ENCODE measurements around the gene NPTX2. TPM values are rescaled to one million over a fixed set of nuclear protein-coding genes. Genes with fewer than 3 reads are reported as not detected.

The NPTX2 gene
- total RNA-seq, 1 experiment from 2014 or later = not detected

DNA sequence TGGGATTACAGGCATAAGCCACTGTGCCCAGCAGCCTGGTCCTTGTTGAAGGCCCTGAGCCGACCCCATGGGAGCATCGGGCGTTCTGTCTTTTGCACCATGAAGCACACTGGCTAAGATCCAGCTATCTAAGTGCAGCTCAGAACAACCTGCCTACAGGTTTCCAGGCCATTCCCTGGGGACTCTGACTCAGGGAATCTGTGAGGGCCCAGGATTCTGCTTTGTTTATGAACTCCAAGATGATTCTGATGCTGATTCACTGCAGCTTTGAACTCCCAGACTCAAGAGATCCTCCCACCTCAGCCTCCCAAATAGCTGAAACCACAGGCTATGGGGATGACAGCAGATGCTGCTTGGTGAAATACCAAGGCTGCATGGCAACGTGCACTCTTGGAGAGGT is 30.2 kb downstream of the NPTX2 start:
- BruUV-seq (replicated peaks) = no TSS peak
- intact Hi-C loops (cut with micrococcal nuclease) = no loop called here
- Histone ChIP-seq H4K20me1 (ENCODE audit: insufficient read depth) (no peaks in the 10 kb centered on the region), H3K79me2 (ENCODE audit: insufficient read depth, low read length) (no peaks in the 10 kb centered on the region), H3K9me2 (ENCODE audit: insufficient read depth) (no peaks in the 10 kb centered on the region), H3K27ac (ENCODE audit: low read depth, low read length) (no peak overlapping the region), H3K4me1 (ENCODE audit: control insufficient read depth in 1 of 2, insufficient read depth in 2 of 2, low read length in 2 of 2) (no peaks in the 10 kb centered on the region), H3K4me2 (ENCODE audit: low read length) (no peak overlapping the region), H3K27me3 (ENCODE audit: insufficient read depth, low read length) (0 out of 2 replicates have a peak, but pooled peaks cover 3% of the 10 kb centered on the region), H3K9ac (ENCODE audit: low read length) (no peak overlapping the region), H2AFZ (ENCODE audit: low read depth, low read length, poor library complexity, severe bottlenecking) (no peak overlapping the region), H3K36me3 (ENCODE audit: control insufficient read depth in 1 of 2, insufficient read depth in 2 of 2, low read length in 2 of 2) (no peaks in the 10 kb centered on the region), H3K9me3 (ENCODE audit: control insufficient read depth in 1 of 2, insufficient read depth in 1 of 2, low read depth in 1 of 2, low read length in 2 of 2) (no peaks in the 10 kb centered on the region), H3K4me3 (replicated peaks in 1 of 2; ENCODE audit: low read depth in 1 of 2, low read length in 2 of 2) (no peak overlapping the region)
- ChIA-PET RAD21 (ENCODE audit: low non-redundant PET in 1 of 2, low total read pairs in 2 of 2, uncharacterized antibody in 2 of 2, unreplicated experiment in 2 of 2) (interaction anchor here in 1 of 2 experiments (0.6 kb wide), 1 partner anchor 96 kb away, joined by 4 read pairs; no protein-coding TSS in a partner anchor), CTCF (no interaction called here), POLR2A (no interaction called here)
- DNase-seq (ENCODE audit: low read depth, low spot score) (no peak), ATAC-seq (no peak)
- TF ChIP-seq SP1 (IDR thresholded peaks at IDR 0.05; ENCODE audit: low read depth) (no peak), ZNF274 (IDR thresholded peaks at IDR 0.05; ENCODE audit: low read depth, low read length) (no peak), SRF (IDR thresholded peaks at IDR 0.05; ENCODE audit: low read depth) (no peak), POLR2AphosphoS5 (IDR thresholded peaks at IDR 0.05; ENCODE audit: low read depth, low read length) (no peak), RAD21 (IDR thresholded peaks at IDR 0.05; ENCODE audit: low read depth) (no peak)
- TF ChIP-seq, protein P1, sequence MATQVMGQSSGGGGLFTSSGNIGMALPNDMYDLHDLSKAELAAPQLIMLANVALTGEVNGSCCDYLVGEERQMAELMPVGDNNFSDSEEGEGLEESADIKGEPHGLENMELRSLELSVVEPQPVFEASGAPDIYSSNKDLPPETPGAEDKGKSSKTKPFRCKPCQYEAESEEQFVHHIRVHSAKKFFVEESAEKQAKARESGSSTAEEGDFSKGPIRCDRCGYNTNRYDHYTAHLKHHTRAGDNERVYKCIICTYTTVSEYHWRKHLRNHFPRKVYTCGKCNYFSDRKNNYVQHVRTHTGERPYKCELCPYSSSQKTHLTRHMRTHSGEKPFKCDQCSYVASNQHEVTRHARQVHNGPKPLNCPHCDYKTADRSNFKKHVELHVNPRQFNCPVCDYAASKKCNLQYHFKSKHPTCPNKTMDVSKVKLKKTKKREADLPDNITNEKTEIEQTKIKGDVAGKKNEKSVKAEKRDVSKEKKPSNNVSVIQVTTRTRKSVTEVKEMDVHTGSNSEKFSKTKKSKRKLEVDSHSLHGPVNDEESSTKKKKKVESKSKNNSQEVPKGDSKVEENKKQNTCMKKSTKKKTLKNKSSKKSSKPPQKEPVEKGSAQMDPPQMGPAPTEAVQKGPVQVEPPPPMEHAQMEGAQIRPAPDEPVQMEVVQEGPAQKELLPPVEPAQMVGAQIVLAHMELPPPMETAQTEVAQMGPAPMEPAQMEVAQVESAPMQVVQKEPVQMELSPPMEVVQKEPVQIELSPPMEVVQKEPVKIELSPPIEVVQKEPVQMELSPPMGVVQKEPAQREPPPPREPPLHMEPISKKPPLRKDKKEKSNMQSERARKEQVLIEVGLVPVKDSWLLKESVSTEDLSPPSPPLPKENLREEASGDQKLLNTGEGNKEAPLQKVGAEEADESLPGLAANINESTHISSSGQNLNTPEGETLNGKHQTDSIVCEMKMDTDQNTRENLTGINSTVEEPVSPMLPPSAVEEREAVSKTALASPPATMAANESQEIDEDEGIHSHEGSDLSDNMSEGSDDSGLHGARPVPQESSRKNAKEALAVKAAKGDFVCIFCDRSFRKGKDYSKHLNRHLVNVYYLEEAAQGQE (IDR thresholded peaks at IDR 0.05; ENCODE audit: low read depth) = no peak
- TF ChIP-seq, protein P2, sequence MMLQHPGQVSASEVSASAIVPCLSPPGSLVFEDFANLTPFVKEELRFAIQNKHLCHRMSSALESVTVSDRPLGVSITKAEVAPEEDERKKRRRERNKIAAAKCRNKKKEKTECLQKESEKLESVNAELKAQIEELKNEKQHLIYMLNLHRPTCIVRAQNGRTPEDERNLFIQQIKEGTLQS (IDR thresholded peaks at IDR 0.05) = no peak

Data from HCT116 (cell line).